ENCODE results near the gene ALX4. TPM values are rescaled to one million over a fixed set of nuclear protein-coding genes. Genes with fewer than 3 reads are reported as not detected.

ALX4 gene
- total and polyA plus RNA-seq, 9 of the 15 experiments (the other 6 are each of a cell fraction or from before 2014, with no cell fraction given) = 0.07 to 1.2 (median 0.33) TPM

GRCh38 chr11:44282620-44283019, 27.3 kb downstream of the ALX4 start (continued):
- TF ChIP-seq NR0B1 (IDR thresholded peaks at IDR 0.05; ENCODE audit: partially characterized antibody) = no peak
- no peak for TF ChIP-seq ZNF274 (IDR thresholded peaks at IDR 0.05; ENCODE audit: borderline replicate concordance, low read depth, low read length)
- no peak for TF ChIP-seq PHF21A (IDR thresholded peaks at IDR 0.05; ENCODE audit: borderline replicate concordance, low read depth)
- no peak for TF ChIP-seq EWSR1 (IDR thresholded peaks at IDR 0.05; ENCODE audit: borderline replicate concordance, low read depth, partially characterized antibody)
- TF ChIP-seq RUNX1 (IDR thresholded peaks at IDR 0.05; ENCODE audit: low read depth) = no peak

GRCh38 chr11:44281151-44281550, 28.8 kb downstream of the ALX4 start:
- no peaks in the 10 kb centered on the region for H3K9me3 ChIP-seq (replicated peaks; ENCODE audit: control insufficient read depth, insufficient read depth, low read depth, low read length)
- 67% methylated on average over 8 of the region's 9 CpGs for WGBS (ENCODE audit: insufficient coverage, low coverage, missing lambda C conversion rate)
- no peaks in the 10 kb centered on the region for H3K9me1 ChIP-seq (ENCODE audit: control insufficient read depth, insufficient read depth, low read length)
- no peaks in the 10 kb centered on the region for H3K79me2 ChIP-seq (ENCODE audit: control insufficient read depth, insufficient read depth, low read length)
- no peaks in the 10 kb centered on the region for H3K36me3 ChIP-seq (ENCODE audit: control insufficient read depth, insufficient read depth, low read length)
- H3K4me1 ChIP-seq (replicated peaks in 1 of 2; ENCODE audit: control insufficient read depth in 2 of 2, insufficient read depth in 2 of 2, low read length in 2 of 2) = peaks cover 5 to 22% of the 10 kb centered on the region in 2 experiments; a peak in 4 of 5 replicates
- POLR2A ChIA-PET = no interaction called here
- peaks cover 0 to 9% of the 10 kb centered on the region in 2 experiments; a peak in 2 of 5 replicates for H3K27me3 ChIP-seq (ENCODE audit: control insufficient read depth in 2 of 2, insufficient read depth in 2 of 2, low read length in 2 of 2)
- ATAC-seq (no peak), FAIRE-seq (no peak), DNase-seq (ENCODE audit: extremely low read depth in 1 of 4, low spot score in 3 of 4) (no peak)
- BruUV-seq (replicated peaks) = no TSS peak
- CTCF ChIA-PET (ENCODE audit: low intra/inter-chr PET ratio) = no interaction called here
- H3K4me2 ChIP-seq (ENCODE audit: insufficient read depth, low read length) = no peak overlapping the region
- no peak overlapping the region for H2AFZ ChIP-seq (ENCODE audit: low read depth, low read length)
- in situ Hi-C loops (cut with MboI) = no loop called here
- H3K9ac ChIP-seq (ENCODE audit: insufficient read depth in 1 of 2, low read depth in 2 of 2, low read length in 2 of 2) = no peak overlapping the region
- no peaks in the 10 kb centered on the region; the same call in 1 of the 2 replicates for H4K20me1 ChIP-seq (replicated peaks; ENCODE audit: control insufficient read depth, insufficient read depth, low read length)
- intact Hi-C loops (cut with micrococcal nuclease) = loop anchor here (10.0 kb wide), 1 partner anchor 144 kb away; no protein-coding TSS in a partner anchor
- no peak overlapping the region for H3K4me3 ChIP-seq
- no peak overlapping the region for H3K27ac ChIP-seq (ENCODE audit: extremely low read depth, low read depth, low read length)
- TF ChIP-seq GTF2F1 (IDR thresholded peaks at IDR 0.05; ENCODE audit: low read depth, low read length) = no peak
- TF ChIP-seq ZFP91 (CRISPR knock-in tag; IDR thresholded peaks at IDR 0.05) = no peak
- TF ChIP-seq EGR1 (conservative IDR thresholded peaks at IDR 0.05) = peak; percentile 52
- TF ChIP-seq ZNF507 (tag; conservative IDR thresholded peaks at IDR 0.05) = no peak
- no peak for TF ChIP-seq NR3C1 (CRISPR knock-in tag; IDR thresholded peaks at IDR 0.05)
- no peak for TF ChIP-seq ZNF740 (CRISPR knock-in tag; IDR thresholded peaks at IDR 0.05)
- no peak for TF ChIP-seq ZNF740 (tag; IDR thresholded peaks at IDR 0.05)
- TF ChIP-seq MTA3 (IDR thresholded peaks at IDR 0.05; ENCODE audit: borderline replicate concordance) = no peak
- TF ChIP-seq IRF2 (CRISPR knock-in tag; IDR thresholded peaks at IDR 0.05) = no peak
- no peak for TF ChIP-seq ZNF165 (CRISPR knock-in tag; IDR thresholded peaks at IDR 0.05; ENCODE audit: borderline replicate concordance)
